ENCODE results near the gene NKX3-2.

The NKX3-2 gene

GRCh38 chr4:13559413-13559812 is 15.1 kb upstream of the NKX3-2 start:
- peaks cover 13% of the 10 kb centered on the region for H3K4me1 ChIP-seq (ENCODE audit: control insufficient read depth, insufficient read depth, low read length)
- no peaks in the 10 kb centered on the region for H3K36me3 ChIP-seq (ENCODE audit: insufficient read depth, low read length)
- peak overlapping the region; percentile 58 for H3K9ac ChIP-seq (ENCODE audit: low read depth, low read length)
- H3K4me3 ChIP-seq (ENCODE audit: low read length), result peak overlapping the region; percentile 22
- H3K9me3 ChIP-seq (replicated peaks; ENCODE audit: low read length), result no peaks in the 10 kb centered on the region
- H3K4me2 ChIP-seq (ENCODE audit: low read length), result peak overlapping the region; percentile 47
- no peaks in the 10 kb centered on the region for H3K27me3 ChIP-seq (ENCODE audit: control insufficient read depth, insufficient read depth, low read length)

DNA sequence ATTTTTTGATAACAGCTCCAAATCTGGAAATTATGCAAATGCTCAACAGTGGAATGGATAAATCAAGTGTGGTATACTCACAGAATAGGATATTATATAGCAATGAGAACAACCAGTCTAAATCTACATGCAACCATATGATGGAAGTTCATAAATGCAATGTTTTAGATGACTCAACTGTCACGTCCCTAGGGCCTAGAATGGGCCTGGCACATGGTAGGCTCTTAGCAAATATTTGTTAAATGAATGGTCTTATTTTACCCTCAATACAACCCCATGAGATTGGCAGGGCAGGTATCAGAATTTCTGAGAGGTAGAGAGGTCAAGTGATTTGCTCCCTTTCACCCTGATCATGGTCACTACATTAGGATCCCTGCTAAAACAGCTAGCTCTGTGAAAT is 14.6 kb upstream of the NKX3-2 start:
- peak overlapping the region; percentile 47 for H3K4me2 ChIP-seq (ENCODE audit: low read length)

GRCh38 chr4:13555325-13555724 is 11.0 kb upstream of the NKX3-2 start:
- Histone ChIP-seq H3K27me3 (ENCODE audit: control insufficient read depth, insufficient read depth, low read length) (peaks cover 24% of the 10 kb centered on the region), H3K9me3 (replicated peaks; ENCODE audit: low read length) (no peaks in the 10 kb centered on the region), H3K36me3 (ENCODE audit: insufficient read depth, low read length) (no peaks in the 10 kb centered on the region), H3K9ac (ENCODE audit: low read depth, low read length) (no peak overlapping the region), H3K4me1 (ENCODE audit: control insufficient read depth, insufficient read depth, low read length) (peaks cover 13% of the 10 kb centered on the region), H3K4me2 (ENCODE audit: low read length) (no peak overlapping the region), H3K4me3 (ENCODE audit: low read length) (no peak overlapping the region)

More for the DNA sequence above, 14.6 kb upstream of the NKX3-2 start:
- H3K4me3 ChIP-seq (ENCODE audit: low read length), result peak overlapping the region; percentile 22
- no peaks in the 10 kb centered on the region for H3K9me3 ChIP-seq (replicated peaks; ENCODE audit: low read length)
- H3K36me3 ChIP-seq (ENCODE audit: insufficient read depth, low read length), result no peaks in the 10 kb centered on the region
- H3K4me1 ChIP-seq (ENCODE audit: control insufficient read depth, insufficient read depth, low read length), result peaks cover 13% of the 10 kb centered on the region
- peak overlapping the region; percentile 58 for H3K9ac ChIP-seq (ENCODE audit: low read depth, low read length)
- H3K27me3 ChIP-seq (ENCODE audit: control insufficient read depth, insufficient read depth, low read length), result no peaks in the 10 kb centered on the region

DNA sequence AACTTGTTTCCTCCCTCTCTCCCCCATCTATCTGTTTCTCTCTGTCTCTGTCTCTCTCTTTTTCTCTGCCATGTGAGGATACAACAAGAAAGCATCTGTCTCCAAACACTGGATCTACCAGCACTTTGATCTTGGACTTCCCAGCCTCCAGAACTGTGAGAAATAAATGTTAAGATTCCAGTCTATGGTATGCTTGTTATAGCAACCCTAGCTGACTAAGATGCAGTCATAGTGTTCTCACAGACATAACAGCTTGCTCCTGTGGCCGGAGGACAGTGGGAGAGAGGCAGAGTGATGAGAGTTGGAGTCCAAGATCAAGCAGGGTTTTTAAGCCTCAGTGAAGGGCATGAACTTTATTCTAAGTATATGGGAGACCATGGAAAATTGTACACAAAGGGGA is 8.8 kb upstream of the NKX3-2 start:
- H3K36me3 ChIP-seq (ENCODE audit: insufficient read depth, low read length), result no peaks in the 10 kb centered on the region
- H3K9me3 ChIP-seq (replicated peaks; ENCODE audit: low read length), result no peaks in the 10 kb centered on the region
- no peak overlapping the region for H3K4me3 ChIP-seq (ENCODE audit: low read length)
- H3K4me2 ChIP-seq (ENCODE audit: low read length), result no peak overlapping the region
- peaks cover 3% of the 10 kb centered on the region for H3K4me1 ChIP-seq (ENCODE audit: control insufficient read depth, insufficient read depth, low read length)
- H3K9ac ChIP-seq (ENCODE audit: low read depth, low read length), result no peak overlapping the region
- peaks cover 39% of the 10 kb centered on the region for H3K27me3 ChIP-seq (ENCODE audit: control insufficient read depth, insufficient read depth, low read length)

- H3K36me3 ChIP-seq (ENCODE audit: insufficient read depth, low read length), result no peaks in the 10 kb centered on the region
- H3K9me3 ChIP-seq (replicated peaks; ENCODE audit: low read length), result no peaks in the 10 kb centered on the region
- H3K4me3 ChIP-seq (ENCODE audit: low read length), result peak overlapping the region; percentile 73
- peaks cover 15% of the 10 kb centered on the region for H3K4me1 ChIP-seq (ENCODE audit: control insufficient read depth, insufficient read depth, low read length)
- peak overlapping the region; percentile 90 for H3K4me2 ChIP-seq (ENCODE audit: low read length)
- H3K9ac ChIP-seq (ENCODE audit: low read depth, low read length), result peak overlapping the region; percentile 51
- H3K27me3 ChIP-seq (ENCODE audit: control insufficient read depth, insufficient read depth, low read length), result peaks cover 73% of the 10 kb centered on the region
Measured at GRCh38 chr4:13548984-13549546, 4.8 kb upstream of the NKX3-2 start.

GRCh38 chr4:13548059-13548983 is 4.0 kb upstream of the NKX3-2 start:
- H3K27me3 ChIP-seq (ENCODE audit: control insufficient read depth, insufficient read depth, low read length), result peaks cover 79% of the 10 kb centered on the region
- H3K4me2 ChIP-seq (ENCODE audit: low read length), result peak overlapping the region; percentile 90
- H3K9me3 ChIP-seq (replicated peaks; ENCODE audit: low read length), result no peaks in the 10 kb centered on the region
- no peak overlapping the region for H3K4me3 ChIP-seq (ENCODE audit: low read length)
- H3K36me3 ChIP-seq (ENCODE audit: insufficient read depth, low read length), result no peaks in the 10 kb centered on the region
- H3K4me1 ChIP-seq (ENCODE audit: control insufficient read depth, insufficient read depth, low read length), result peaks cover 16% of the 10 kb centered on the region
- no peak overlapping the region for H3K9ac ChIP-seq (ENCODE audit: low read depth, low read length)

GRCh38 chr4:13547485-13548041 is 3.3 kb upstream of the NKX3-2 start:
- no peak overlapping the region for H3K9ac ChIP-seq (ENCODE audit: low read depth, low read length)
- peaks cover 79% of the 10 kb centered on the region for H3K27me3 ChIP-seq (ENCODE audit: control insufficient read depth, insufficient read depth, low read length)
- H3K36me3 ChIP-seq (ENCODE audit: insufficient read depth, low read length), result no peaks in the 10 kb centered on the region
- peaks cover 16% of the 10 kb centered on the region for H3K4me1 ChIP-seq (ENCODE audit: control insufficient read depth, insufficient read depth, low read length)
- peak overlapping the region; percentile 60 for H3K4me2 ChIP-seq (ENCODE audit: low read length)
- no peaks in the 10 kb centered on the region for H3K9me3 ChIP-seq (replicated peaks; ENCODE audit: low read length)
- peak overlapping the region; percentile 19 for H3K4me3 ChIP-seq (ENCODE audit: low read length)

GRCh38 chr4:13546941-13547484 is 2.7 kb upstream of the NKX3-2 start:
- Histone ChIP-seq H3K36me3 (ENCODE audit: insufficient read depth, low read length) (no peaks in the 10 kb centered on the region), H3K9me3 (replicated peaks; ENCODE audit: low read length) (no peaks in the 10 kb centered on the region), H3K9ac (ENCODE audit: low read depth, low read length) (no peak overlapping the region), H3K4me2 (ENCODE audit: low read length) (peak overlapping the region; percentile 60), H3K4me3 (ENCODE audit: low read length) (peak overlapping the region; percentile 19), H3K4me1 (ENCODE audit: control insufficient read depth, insufficient read depth, low read length) (peaks cover 16% of the 10 kb centered on the region), H3K27me3 (ENCODE audit: control insufficient read depth, insufficient read depth, low read length) (peaks cover 81% of the 10 kb centered on the region)

- no peak overlapping the region for H3K9ac ChIP-seq (ENCODE audit: low read depth, low read length)
- H3K36me3 ChIP-seq (ENCODE audit: insufficient read depth, low read length), result no peaks in the 10 kb centered on the region
- no peak overlapping the region for H3K4me3 ChIP-seq (ENCODE audit: low read length)
- no peaks in the 10 kb centered on the region for H3K9me3 ChIP-seq (replicated peaks; ENCODE audit: low read length)
- peaks cover 84% of the 10 kb centered on the region for H3K27me3 ChIP-seq (ENCODE audit: control insufficient read depth, insufficient read depth, low read length)
- H3K4me2 ChIP-seq (ENCODE audit: low read length), result peak overlapping the region; percentile 60
- H3K4me1 ChIP-seq (ENCODE audit: control insufficient read depth, insufficient read depth, low read length), result peaks cover 16% of the 10 kb centered on the region
Measured at GRCh38 chr4:13546142-13546940, 2.0 kb upstream of the NKX3-2 start.

GRCh38 chr4:13545394-13545808 is 1.1 kb upstream of the NKX3-2 start:
- Histone ChIP-seq H3K9ac (ENCODE audit: low read depth, low read length) (no peak overlapping the region), H3K4me2 (ENCODE audit: low read length) (peak overlapping the region; percentile 81), H3K4me1 (ENCODE audit: control insufficient read depth, insufficient read depth, low read length) (peaks cover 16% of the 10 kb centered on the region), H3K4me3 (ENCODE audit: low read length) (peak overlapping the region; percentile 74), H3K9me3 (replicated peaks; ENCODE audit: low read length) (no peaks in the 10 kb centered on the region), H3K36me3 (ENCODE audit: insufficient read depth, low read length) (no peaks in the 10 kb centered on the region), H3K27me3 (ENCODE audit: control insufficient read depth, insufficient read depth, low read length) (peaks cover 85% of the 10 kb centered on the region)
